ENCODE data around the gene MORN2. TPM values are rescaled to one million over a fixed set of nuclear protein-coding genes. Genes with fewer than 3 reads are reported as not detected.
A peak's percentile ranks its signal among the peaks of the same experiment; 100 is the strongest.

MORN2 gene
- total and polyA plus RNA-seq, 2 of the 4 experiments (the other 2 are of a cell fraction) = 13.1 to 16.5 TPM

GRCh38 chr2:38856165-38856564 lies 19.6 kb upstream of the MORN2 start:
- no peaks in the 10 kb centered on the region for H3K9me3 ChIP-seq (ENCODE audit: control insufficient read depth, insufficient read depth, low read length)
- no peak overlapping the region for H3K9ac ChIP-seq (ENCODE audit: low read depth, low read length)
- H4K91ac ChIP-seq (ENCODE audit: insufficient read depth, low read depth, low read length) = no peak overlapping the region
- H3K14ac ChIP-seq (replicated peaks; ENCODE audit: low read depth, low read length) = no peak overlapping the region
- ATAC-seq (ENCODE audit: low read depth) (peak; percentile 61), DNase-seq (peak; percentile 65)
- no peak overlapping the region for H4K5ac ChIP-seq (ENCODE audit: low read depth, low read length)
- H2AK9ac ChIP-seq (replicated peaks; ENCODE audit: low read depth, low read length, poor library complexity) = no peak overlapping the region
- no TSS peak for BruUV-seq (replicated peaks)
- H3K36me3 ChIP-seq (ENCODE audit: control insufficient read depth, insufficient read depth, low read length) = peaks cover 24% of the 10 kb centered on the region
- no peaks in the 10 kb centered on the region for H3K27me3 ChIP-seq (ENCODE audit: control insufficient read depth, insufficient read depth, low read length)
- H2BK20ac ChIP-seq (ENCODE audit: low read depth, low read length) = no peak overlapping the region
- H3K56ac ChIP-seq (ENCODE audit: extremely low read depth, insufficient read depth, low read length) = no peak overlapping the region
- CTCF ChIA-PET = interaction anchor here (0.8 kb wide), 1 partner anchor 16 kb away, joined by 4 read pairs; no protein-coding TSS in a partner anchor
- no peak overlapping the region for H3K23ac ChIP-seq (ENCODE audit: low read depth, low read length)
- no peak overlapping the region for H3K4me3 ChIP-seq (ENCODE audit: insufficient read depth, low read depth, low read length)
- intact Hi-C loops (cut with micrococcal nuclease) (no loop called here), in situ Hi-C loops (cut with MboI; ENCODE audit: low sequenced_read_pairs) (no loop called here), dilution Hi-C loops (cut with HindIII; ENCODE audit: low sequenced_read_pairs, unreplicated experiment) (no loop called here)
- H2AK5ac ChIP-seq (ENCODE audit: low read depth, low read length) = no peak overlapping the region
- POLR2A ChIA-PET (ENCODE audit: unreplicated experiment) = no interaction called here
- no peaks in the 10 kb centered on the region for H4K20me1 ChIP-seq (ENCODE audit: insufficient read depth, low read length)
- no peak overlapping the region for H4K8ac ChIP-seq (ENCODE audit: low read depth in 2 of 2, low read length in 2 of 2)
- no peak overlapping the region for H3K4me2 ChIP-seq (ENCODE audit: low read depth, low read length)
- H2BK120ac ChIP-seq (ENCODE audit: low read depth, low read length) = no peak overlapping the region
- no peaks in the 10 kb centered on the region for H3K4me1 ChIP-seq (ENCODE audit: control insufficient read depth, insufficient read depth, low read length)
- H3K79me1 ChIP-seq (ENCODE audit: low read depth in 1 of 2, low read length in 2 of 2) = no peaks in the 10 kb centered on the region; a peak in 1 of 4 replicates
- H3K4ac ChIP-seq (ENCODE audit: low read depth, low read length) = no peak overlapping the region
- H2AFZ ChIP-seq (replicated peaks; ENCODE audit: low read length, poor library complexity) = no peak overlapping the region
- no peaks in the 10 kb centered on the region for H3K9me1 ChIP-seq (ENCODE audit: insufficient read depth, low read length)
- TF ChIP-seq ELK1 (IDR thresholded peaks at IDR 0.05; ENCODE audit: borderline replicate concordance, low read depth, low read length) = no peak
- no peak for TF ChIP-seq BHLHE40 (IDR thresholded peaks at IDR 0.05; ENCODE audit: low read depth, low read length)
- TF ChIP-seq CEBPB (IDR thresholded peaks at IDR 0.05; ENCODE audit: low read depth, low read length) = peak; percentile 93
- no peak for TF ChIP-seq RAD21 (IDR thresholded peaks at IDR 0.05; ENCODE audit: low read length)
- TF ChIP-seq CHD1 (IDR thresholded peaks at IDR 0.05; ENCODE audit: low read depth, low read length) = no peak
- no peak overlapping the region for H3K18ac ChIP-seq (ENCODE audit: low read depth, low read length)
- H2BK15ac ChIP-seq (ENCODE audit: low read depth, low read length) = no peak overlapping the region
- no peak overlapping the region for H2BK5ac ChIP-seq (ENCODE audit: low read depth, low read length, poor library complexity, severe bottlenecking)
- H3K27ac ChIP-seq (ENCODE audit: insufficient read depth, low read length) = no peak overlapping the region
- WGBS, 2 experiments (ENCODE audit: extremely low coverage in 2 of 2, insufficient read length in 1 of 2) = no CpG with 5 or more reads among the region's 1 CpG

All from IMR-90 (cell line).